NK-92 treated with Interleukin-12 subunit alpha and Interleukin-12 subunit beta, amount 100 ng/mL, for 24 hours (cell line): ENCODE results near the gene FOLH1.
"Not testable (repeated sequence)": the region's sequence is repeated elsewhere in the genome, so short reads cannot be mapped to it uniquely, and the experiment has no call there.

ENCODE experiments used
- DNase-seq: peaks from one replicate; lab custom pipeline; 2025; lab: John Stamatoyannopoulos, UW

FOLH1 gene

DNA sequence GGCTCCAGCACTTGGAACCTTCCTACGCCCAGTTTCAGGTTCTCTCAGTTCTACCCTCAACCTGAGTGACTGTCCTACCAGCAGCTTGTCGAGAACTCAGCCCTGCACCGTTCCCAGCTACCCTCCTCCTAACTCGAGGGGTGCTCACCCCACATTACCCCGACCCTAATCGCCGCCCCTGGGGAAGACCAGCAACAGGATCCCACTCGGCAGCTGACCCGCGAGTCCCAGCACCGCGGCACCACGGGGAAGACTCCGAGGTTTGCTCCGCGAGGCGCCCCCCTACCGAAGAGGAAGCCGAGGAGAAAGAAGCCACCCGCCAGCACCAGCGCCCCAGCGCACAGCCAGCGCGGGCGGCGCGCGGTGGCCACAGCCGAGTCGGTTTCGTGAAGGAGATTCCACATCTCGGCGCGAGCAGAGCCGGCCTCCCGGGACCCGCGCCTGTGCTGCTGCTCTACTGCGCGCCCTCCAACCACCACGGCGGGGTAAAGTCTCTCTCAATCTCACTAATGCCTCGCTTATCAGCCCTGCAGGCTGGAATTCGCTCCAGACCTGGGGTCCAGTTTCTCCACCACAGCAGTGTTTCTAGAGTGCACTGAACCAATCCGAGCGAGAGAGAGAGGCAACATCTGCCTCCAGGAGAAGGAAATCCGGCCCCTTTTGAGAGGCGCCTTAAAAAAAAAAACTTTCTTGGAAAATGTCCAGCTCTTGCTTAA lies at the start of gene FOLH1:
TSS of gene FOLH1 (minus strand) at position 597 of the 716 bp plus-strand sequence. CDS start at position 404, 193 bp downstream.
- DNase-seq: no peak

DNA sequence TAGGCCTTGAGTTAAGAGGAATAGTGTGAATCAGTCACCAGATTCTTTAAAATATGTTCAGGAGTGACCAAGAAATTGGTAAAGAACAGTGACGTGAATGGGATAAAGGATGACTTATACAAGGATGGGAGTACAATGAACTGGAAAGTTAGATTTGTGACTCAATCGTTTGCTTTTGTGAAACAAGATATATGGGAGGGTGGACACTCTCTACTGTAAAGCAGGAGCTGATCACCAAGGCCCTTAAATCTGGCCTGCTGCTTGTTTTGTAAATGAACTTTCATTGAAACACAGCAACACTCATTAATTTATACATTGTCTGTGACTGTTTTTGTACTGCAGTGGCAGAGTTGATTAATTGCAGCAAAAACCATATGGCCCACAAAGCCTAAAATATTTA lies 46.7 kb upstream of the FOLH1 start:
- not testable (repeated sequence) for DNase-seq

DNA sequence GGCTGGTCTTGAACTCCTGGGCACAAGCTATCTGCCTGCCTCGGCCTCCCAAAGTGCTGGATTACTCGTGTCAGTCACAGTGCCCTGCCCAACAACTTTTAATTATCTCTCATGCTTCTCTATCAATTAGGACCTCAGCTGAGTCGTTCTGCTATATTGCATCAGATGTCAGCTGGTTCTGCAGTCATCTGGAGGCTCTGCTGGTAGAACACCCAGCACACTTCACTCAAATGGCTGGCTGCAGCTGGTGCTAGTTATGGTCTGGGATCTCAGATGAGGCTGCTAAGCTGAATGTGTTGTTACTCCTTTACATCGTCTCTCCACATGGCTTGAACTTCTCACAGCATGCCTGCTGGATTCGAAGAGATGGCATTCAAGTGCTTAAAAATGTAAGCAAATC lies 42.8 kb upstream of the FOLH1 start:
- not testable (repeated sequence) for DNase-seq

DNA sequence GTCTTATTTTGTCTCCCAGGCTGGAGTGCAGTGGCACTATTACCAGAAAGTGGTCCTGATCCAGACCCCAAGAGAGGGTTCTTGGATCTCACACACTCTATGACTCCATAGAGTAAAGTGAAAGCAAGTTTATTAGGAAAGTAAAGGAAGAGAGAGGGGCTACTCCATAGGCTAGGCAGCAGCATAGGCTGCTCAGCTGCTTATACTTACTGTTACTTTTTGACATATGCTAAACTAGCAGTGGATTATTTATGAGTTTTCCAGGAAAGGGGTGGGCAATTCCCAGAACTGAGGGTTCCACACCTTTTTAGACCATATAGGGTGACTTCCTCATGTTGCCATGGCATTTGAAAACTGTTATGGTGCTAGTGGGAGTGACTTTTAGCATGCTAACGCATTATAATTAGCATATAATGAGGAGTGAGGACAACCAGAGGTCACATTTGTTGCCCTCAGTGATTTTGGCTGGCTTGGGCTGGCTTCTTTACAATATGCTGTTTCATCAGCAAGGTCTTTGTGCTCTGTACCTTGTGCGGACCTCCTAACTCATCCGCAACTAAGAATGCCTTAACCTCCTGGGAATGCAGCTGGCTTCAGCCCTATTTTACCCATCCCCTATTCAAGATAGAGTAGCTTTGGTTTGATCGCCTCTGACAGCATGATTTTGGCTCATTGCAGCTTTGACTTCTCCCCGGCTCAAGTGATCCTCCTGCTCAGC lies 42.2 kb upstream of the FOLH1 start:
- not testable (repeated sequence) for DNase-seq

GRCh38 chr11:49249363-49249762 lies 41.0 kb upstream of the FOLH1 start:
- DNase-seq: not testable (repeated sequence)

- DNase-seq: not testable (repeated sequence)
Measured at GRCh38 chr11:49233685-49234084, 25.3 kb upstream of the FOLH1 start.

DNA sequence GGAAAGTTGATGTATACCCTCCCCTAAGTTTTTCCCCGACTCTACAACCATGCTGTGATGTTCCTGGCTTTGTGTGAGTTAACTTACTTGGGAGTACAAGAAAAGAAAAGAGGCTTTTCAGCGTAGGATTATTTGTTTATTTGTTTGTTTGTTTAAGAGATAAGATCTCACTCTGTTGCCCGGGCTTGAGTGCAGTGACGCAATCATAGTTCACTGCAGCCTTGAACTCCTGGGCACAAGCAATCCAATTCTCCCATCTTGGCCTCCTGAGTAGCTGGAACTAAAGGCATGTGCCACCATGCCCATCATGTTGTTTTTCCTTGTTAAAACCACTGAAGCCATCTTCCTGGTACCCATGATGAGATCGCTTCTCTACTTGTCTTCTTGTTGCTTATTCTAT lies 24.6 kb upstream of the FOLH1 start:
- DNase-seq: not testable (repeated sequence)

DNA sequence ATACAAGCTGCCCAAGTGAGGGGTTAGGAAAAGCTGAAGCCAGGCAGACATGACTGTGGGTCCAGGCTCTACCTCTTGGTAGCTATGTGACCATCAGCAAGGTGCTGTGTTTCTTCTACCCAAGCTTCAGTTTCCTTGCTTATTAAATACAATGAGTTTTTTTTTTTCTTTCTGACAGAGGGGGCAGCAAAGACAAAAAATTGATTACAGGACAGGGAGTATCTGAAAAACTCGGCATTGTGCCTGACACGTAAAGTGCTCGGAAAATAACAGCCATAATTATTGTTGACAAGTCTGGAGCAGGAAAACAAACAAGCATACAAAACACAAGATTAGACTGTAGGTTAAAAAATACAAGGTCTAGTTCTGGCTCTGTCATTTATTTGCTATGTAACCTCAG lies 23.3 kb upstream of the FOLH1 start:
- DNase-seq: not testable (repeated sequence)

DNA sequence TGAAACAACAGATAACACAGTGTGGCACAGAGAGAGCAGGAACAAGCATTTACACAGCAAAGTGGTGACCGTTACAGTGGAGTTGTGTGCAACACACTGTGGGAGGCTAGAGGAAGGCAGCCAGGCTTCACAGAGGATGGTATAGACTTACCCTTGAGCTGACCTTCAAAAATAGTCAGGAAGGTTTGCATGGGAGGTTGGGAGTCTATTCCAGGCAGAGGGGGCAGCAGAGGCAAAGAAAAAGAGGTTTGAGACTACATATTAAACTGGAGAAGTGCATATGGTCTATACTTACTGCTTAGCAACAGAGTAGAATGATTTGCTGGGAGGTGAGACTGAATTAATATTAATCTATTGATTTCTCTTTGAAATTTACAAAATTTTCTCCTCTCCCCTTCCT lies 22.1 kb upstream of the FOLH1 start:
- not testable (repeated sequence) for DNase-seq

- not testable (repeated sequence) for DNase-seq
Measured at GRCh38 chr11:49230001-49230400, 21.6 kb upstream of the FOLH1 start.

- not testable (repeated sequence) for DNase-seq
Measured at GRCh38 chr11:49229136-49229535, 20.7 kb upstream of the FOLH1 start.

DNA sequence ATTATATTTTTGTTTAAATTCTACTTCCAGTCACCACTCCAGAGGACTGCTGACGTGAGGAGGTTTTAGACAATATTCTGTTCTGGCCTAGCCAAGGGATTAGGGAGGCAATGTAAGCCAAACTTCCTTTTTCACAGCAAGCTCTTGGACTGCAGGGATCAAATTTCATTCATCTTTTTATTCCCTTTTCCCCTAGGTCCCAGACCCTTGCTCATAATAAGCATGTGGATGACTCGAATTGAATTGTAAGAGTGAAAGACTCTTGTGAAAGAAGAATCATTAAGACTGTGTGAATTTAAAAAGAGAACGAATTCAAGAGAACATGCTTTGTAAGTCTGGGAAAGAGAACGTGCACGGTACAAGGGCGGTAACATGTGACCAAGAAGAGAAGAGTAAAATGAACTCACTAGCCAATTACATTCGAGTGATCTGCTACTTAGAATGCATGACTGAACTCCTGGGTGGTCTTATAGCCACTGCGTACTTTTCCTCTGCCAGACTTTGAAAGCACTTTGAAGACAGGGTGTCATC lies 16.9 kb upstream of the FOLH1 start:
- DNase-seq: not testable (repeated sequence)

GRCh38 chr11:49221112-49221511 lies 12.7 kb upstream of the FOLH1 start:
- no peak for DNase-seq

GRCh38 chr11:49213026-49213560 lies 4.7 kb upstream of the FOLH1 start:
- DNase-seq: no peak

DNA sequence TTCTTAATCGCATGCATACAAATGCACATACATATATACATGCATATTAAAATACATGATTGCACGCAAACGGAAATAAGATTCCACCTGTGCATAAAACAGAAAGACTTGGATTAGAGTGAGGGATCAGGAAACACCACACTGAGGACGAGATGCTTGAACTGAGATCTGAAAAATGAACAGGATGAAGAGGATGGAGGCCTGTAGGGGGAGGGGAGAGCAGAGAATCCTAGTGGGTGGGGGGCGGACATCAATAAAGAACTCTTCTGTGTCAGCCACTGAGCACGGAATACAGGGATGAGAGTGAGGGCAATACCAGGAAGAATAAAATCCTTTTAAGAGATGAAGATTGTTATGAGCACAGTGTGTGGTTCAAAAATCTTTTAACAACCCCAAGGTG lies 1.4 kb downstream of the FOLH1 start:
- not testable (repeated sequence) for DNase-seq

DNA sequence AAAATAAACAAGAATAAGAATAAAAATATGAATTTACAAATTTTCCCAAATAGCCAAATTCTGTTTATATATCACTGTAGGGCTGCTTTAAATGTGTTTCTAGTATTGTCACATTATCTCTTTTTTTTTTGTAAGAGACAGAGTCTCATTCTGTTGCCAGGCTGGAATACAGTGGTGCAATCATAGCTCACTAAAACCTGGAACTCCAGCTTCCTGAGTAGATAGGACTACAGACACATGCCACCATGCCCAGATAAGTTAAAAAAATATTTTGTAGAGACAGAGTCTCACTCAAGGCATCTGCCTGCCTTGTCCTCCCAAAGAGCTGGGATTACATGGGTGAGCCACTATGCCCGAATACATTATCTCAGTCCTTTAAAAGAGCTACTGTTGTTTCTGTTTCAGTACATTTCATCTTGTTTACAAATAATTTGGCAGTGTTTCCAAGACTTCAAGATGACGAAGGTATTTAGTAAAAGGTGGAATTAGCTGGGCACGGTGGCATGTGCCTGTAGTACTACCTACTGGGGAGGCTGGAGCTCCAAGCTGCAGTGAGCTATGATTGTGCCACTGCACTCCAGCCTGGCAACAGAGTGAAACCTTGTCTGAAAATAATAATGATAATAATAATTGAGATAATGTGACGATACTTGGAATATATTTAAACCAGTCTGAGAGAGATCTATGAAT lies 6.0 kb downstream of the FOLH1 start:
- no peak for DNase-seq

DNA sequence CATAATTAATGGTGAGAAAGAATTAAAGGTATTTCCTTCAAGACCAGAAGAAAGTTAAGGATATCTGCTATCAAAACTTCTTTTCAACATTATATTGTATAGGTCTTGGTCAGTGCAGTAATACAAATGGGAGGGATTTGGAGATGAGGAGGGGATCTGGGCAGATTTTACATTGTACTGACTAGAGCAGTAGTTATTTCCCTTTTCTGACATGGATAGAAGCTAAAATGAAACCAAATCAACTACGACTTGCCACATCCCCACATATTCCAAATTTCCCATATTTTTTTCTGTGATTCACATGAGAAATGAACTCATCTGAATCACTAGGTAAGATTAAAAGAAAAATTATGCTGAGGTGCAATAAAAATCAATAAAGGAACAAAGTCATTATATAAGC lies 11.6 kb downstream of the FOLH1 start:
- DNase-seq: not testable (repeated sequence)

GRCh38 chr11:49196002-49196401 lies 12.4 kb downstream of the FOLH1 start:
- DNase-seq: not testable (repeated sequence)

DNA sequence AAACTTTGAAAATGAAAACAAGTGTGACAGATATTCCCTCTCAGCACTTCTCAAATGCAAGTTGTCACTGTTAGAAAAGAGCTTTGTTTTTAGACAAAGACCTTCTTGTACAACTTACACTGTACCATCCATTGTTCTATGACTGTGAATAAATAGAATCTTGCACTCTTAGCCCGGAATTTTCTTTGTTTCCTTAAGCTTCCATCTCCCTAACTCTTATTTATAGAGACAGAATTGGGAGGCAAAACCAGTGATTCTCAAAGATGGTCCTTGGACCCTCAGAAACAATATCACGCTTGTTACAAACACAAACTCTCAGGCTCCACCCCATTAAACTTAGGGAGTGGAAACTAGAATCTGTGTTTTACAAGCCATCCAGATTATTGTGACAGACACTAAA lies 18.1 kb downstream of the FOLH1 start:
- not testable (repeated sequence) for DNase-seq

DNA sequence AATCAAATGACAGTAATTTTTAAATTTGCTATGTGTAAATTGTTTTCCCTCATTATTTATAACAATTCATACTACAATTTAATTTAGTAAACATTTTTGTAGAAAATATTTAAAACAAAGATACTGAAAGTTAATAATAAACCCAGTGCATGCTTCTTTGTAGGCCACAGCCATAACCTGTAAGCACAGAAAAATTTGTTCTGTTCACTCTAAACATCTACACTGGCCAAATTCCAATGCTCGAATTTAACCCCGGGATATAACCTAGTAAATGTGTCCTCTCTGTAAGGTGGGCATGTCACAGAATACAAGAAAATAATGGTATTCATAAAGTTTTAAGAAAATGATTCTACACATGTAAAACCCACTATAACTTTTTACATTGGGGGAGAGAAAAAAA lies 22.2 kb downstream of the FOLH1 start:
- DNase-seq: not testable (repeated sequence)

DNA sequence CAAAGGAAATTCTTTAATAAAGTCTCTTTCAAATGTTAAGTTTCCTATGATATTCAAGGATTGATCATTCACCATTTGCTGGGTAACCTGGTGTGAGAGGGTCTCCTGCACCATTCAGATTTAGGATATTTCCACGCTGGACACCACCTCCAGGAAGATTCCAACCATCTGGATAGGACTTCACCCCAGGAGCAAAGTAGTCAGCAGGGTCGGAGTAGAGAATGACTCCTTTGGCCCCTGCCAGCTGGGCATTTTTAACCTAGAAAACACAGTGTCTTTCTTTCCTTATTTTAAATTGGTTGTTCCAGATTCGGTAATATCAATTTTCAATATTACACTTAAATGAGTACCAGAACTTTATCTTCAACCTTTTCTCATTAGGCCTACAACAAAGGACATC lies 22.8 kb downstream of the FOLH1 start:
- DNase-seq: not testable (repeated sequence)

DNA sequence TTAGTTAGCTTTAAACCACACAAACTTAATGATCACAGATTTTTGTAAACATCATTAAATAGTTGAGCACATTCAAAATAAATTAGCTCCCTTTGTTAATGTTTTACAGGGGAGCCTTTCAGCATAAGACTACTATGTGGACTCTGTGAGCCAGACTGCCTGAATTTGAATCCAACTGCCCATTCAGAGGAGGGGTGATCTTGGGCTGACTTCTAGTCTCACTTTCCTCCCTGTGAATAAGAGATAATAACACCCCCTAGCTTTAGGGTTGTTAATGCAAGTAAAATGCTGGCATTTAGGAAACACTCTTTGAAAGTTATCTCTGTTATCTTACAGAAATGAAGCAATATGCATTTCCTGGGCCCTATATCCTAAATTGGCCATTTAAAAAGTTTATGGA lies 23.6 kb downstream of the FOLH1 start:
- DNase-seq: not testable (repeated sequence)
